HEK293 (cell line): ENCODE data around the gene DAP.

Experiments used
- CTCF ChIA-PET: fragments of 350-600 bp; formaldehyde crosslinking; extraction: SDS; loops from one replicate; lab custom pipeline; 2021; ENCODE audit warnings: antibody characterized with exemption; lab: Yijun Ruan, JAX
- POLR2A ChIA-PET: fragments of 300-600 bp; formaldehyde crosslinking; extraction: SDS; loops from one replicate; lab custom pipeline; 2020; ENCODE audit warnings: antibody characterized with exemption, inconsistent platforms; lab: Yijun Ruan, JAX
- H3K27ac ChIP-seq: fragments of 200-500 bp; sonication (Bioruptor generic); 2 replicates; pipeline ENCODE4 v1.5.1; 2014; ENCODE audit warnings: low read depth, low read length, control low read depth, inconsistent platforms; ENCODE audit errors: extremely low read depth
- H3K36me3 ChIP-seq, 2 experiments: fragments of 200-500 bp in 1 of 2; sonication (Bioruptor generic) in 1 of 2; 1 replicate in 1 of 2; 2 replicates in 1 of 2; pipeline ENCODE4 v1.5.1; 2014 to 2017; ENCODE audit warnings: inconsistent platforms in 2 of 2, low read length in 2 of 2; ENCODE audit not compliant: control insufficient read depth in 2 of 2, insufficient read depth in 1 of 2
- H3K4me1 ChIP-seq: fragments of 200-500 bp; sonication (Bioruptor generic); 2 replicates; pipeline ENCODE4 v1.5.1; 2014; ENCODE audit warnings: mild to moderate bottlenecking, low read length, inconsistent platforms; ENCODE audit not compliant: control insufficient read depth, insufficient read depth
- H3K4me3 ChIP-seq: 2 replicates; pipeline ENCODE4 v1.5.1; 2011; ENCODE audit warnings: low read depth, mild to moderate bottlenecking, control low read depth, low read length, moderate library complexity
- H3K9me3 ChIP-seq: fragments of 200-500 bp; sonication (Bioruptor generic); 2 replicates; pipeline ENCODE4 v1.5.1; 2014; ENCODE audit warnings: low read depth, low read length, inconsistent platforms; ENCODE audit not compliant: control insufficient read depth, insufficient read depth
- GLIS1 ChIP-seq: fragments of 450-650 bp; formaldehyde crosslinking; IDR thresholded peaks from 2 replicates; pipeline ENCODE4 v1.5.1; 2016; ENCODE audit warnings: missing biosample characterization, missing genetic modification characterization
- HOXD13 ChIP-seq: sonication (generic); formaldehyde crosslinking; IDR thresholded peaks from 2 replicates; pipeline ENCODE4 v1.8.0; 2022; ENCODE audit warnings: missing genetic modification reagents, borderline replicate concordance
- MEIS1 ChIP-seq: sonication (generic); formaldehyde crosslinking; IDR thresholded peaks from 2 replicates; pipeline ENCODE4 v1.8.1; 2022; ENCODE audit warnings: missing genetic modification reagents, mild to moderate bottlenecking, borderline replicate concordance
- ZBTB21 ChIP-seq: fragments of 450-650 bp; formaldehyde crosslinking; IDR thresholded peaks from 2 replicates; pipeline ENCODE4 v1.5.1; 2017; ENCODE audit warnings: missing biosample characterization, missing genetic modification characterization
- ZBTB8A ChIP-seq: fragments of 450-650 bp; formaldehyde crosslinking; IDR thresholded peaks from 2 replicates; pipeline ENCODE4 v1.5.1; 2016; ENCODE audit warnings: missing biosample characterization, missing genetic modification characterization
- ZNF133 ChIP-seq: fragments of 450-650 bp; formaldehyde crosslinking; IDR thresholded peaks from 2 replicates; pipeline ENCODE4 v1.5.1; 2016; ENCODE audit warnings: missing biosample characterization, missing genetic modification characterization
- ZNF211 ChIP-seq: fragments of 450-650 bp; formaldehyde crosslinking; IDR thresholded peaks from 2 replicates; pipeline ENCODE4 v1.5.1; 2016; ENCODE audit warnings: low read depth, missing biosample characterization, missing genetic modification characterization
- ZNF248 ChIP-seq: fragments of 450-650 bp; formaldehyde crosslinking; IDR thresholded peaks from 2 replicates; pipeline ENCODE4 v1.5.1; 2017; ENCODE audit warnings: missing biosample characterization, missing genetic modification characterization
- ZNF274 ChIP-seq, 2 experiments: fragments of 200-500 bp in 1 of 2; fragments of 450-650 bp in 1 of 2; sonication (Bioruptor generic) in 1 of 2; formaldehyde crosslinking in 1 of 2; IDR thresholded peaks; 2 replicates each; pipeline versions ENCODE4 v1.5.1 to v1.6.1; 2014 to 2016; ENCODE audit warnings: borderline replicate concordance in 1 of 2, inconsistent platforms in 1 of 2, low read length in 1 of 2, missing biosample characterization in 1 of 2, missing genetic modification characterization in 1 of 2
- ZNF48 ChIP-seq: fragments of 450-650 bp; formaldehyde crosslinking; IDR thresholded peaks from 2 replicates; pipeline ENCODE4 v1.5.1; 2016; ENCODE audit warnings: missing biosample characterization, missing genetic modification characterization
- ZNF555 ChIP-seq: fragments of 450-650 bp; formaldehyde crosslinking; conservative IDR thresholded peaks from 2 replicates; pipeline ENCODE4 v1.5.1; 2017; ENCODE audit warnings: missing biosample characterization, mild to moderate bottlenecking, missing genetic modification characterization, inconsistent platforms
- ZNF658 ChIP-seq: fragments of 450-650 bp; formaldehyde crosslinking; IDR thresholded peaks from 2 replicates; pipeline ENCODE4; 2016; ENCODE audit warnings: missing biosample characterization, missing genetic modification characterization
- ZNF707 ChIP-seq: fragments of 450-650 bp; formaldehyde crosslinking; IDR thresholded peaks from 2 replicates; pipeline ENCODE4 v1.5.1; 2016; ENCODE audit warnings: missing biosample characterization, missing genetic modification characterization
- ZNF777 ChIP-seq: fragments of 450-650 bp; formaldehyde crosslinking; IDR thresholded peaks from 2 replicates; pipeline ENCODE4 v1.5.1; 2017; ENCODE audit warnings: missing biosample characterization, missing genetic modification characterization, borderline replicate concordance
- ZSCAN30 ChIP-seq: fragments of 450-650 bp; IDR thresholded peaks from 2 replicates; pipeline ENCODE4 v1.5.1; 2018; ENCODE audit warnings: missing biosample characterization, mild to moderate bottlenecking, missing genetic modification characterization, moderate library complexity
- TF ChIP-seq, protein P1 (sequence below): fragments of 450-650 bp; IDR thresholded peaks from 2 replicates; pipeline ENCODE4 v1.5.1; 2018; ENCODE audit warnings: missing biosample characterization, missing genetic modification characterization
- TF ChIP-seq, protein P2 (sequence below): fragments of 450-650 bp; formaldehyde crosslinking; IDR thresholded peaks from 2 replicates; pipeline ENCODE4 v1.5.1; 2017; ENCODE audit warnings: missing biosample characterization, missing genetic modification characterization
- TF ChIP-seq, protein P3 (sequence below): fragments of 450-650 bp; formaldehyde crosslinking; conservative IDR thresholded peaks from 2 replicates; pipeline ENCODE4 v1.5.1; 2016; ENCODE audit warnings: low read depth, missing biosample characterization, missing genetic modification characterization

The DAP gene

DNA sequence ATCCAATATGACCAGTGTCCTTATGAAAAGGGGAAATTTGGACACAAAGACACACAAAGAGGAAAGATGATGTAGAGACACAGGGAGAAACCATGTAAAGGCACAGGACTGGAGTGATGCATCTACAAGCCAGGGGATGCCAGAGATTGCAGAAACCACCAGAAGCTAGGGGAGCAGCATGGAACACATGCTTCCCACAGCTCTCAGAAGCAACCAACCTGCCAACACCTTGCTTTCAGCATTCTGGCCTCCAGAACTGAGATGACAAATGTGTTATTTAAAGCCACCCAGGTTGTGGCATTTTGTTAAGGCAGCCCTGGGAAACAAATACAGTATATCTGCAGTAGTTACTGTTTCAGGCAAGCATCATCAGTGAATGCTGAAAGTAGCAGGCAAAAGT is 23.2 kb downstream of the DAP start (continued):
- TF ChIP-seq HOXD13 (CRISPR knock-in tag) (no peak), ZSCAN30 (tag by site-specific recombination) (no peak), GLIS1 (tag by site-specific recombination) (no peak), ZNF48 (tag by site-specific recombination) (no peak)

DNA sequence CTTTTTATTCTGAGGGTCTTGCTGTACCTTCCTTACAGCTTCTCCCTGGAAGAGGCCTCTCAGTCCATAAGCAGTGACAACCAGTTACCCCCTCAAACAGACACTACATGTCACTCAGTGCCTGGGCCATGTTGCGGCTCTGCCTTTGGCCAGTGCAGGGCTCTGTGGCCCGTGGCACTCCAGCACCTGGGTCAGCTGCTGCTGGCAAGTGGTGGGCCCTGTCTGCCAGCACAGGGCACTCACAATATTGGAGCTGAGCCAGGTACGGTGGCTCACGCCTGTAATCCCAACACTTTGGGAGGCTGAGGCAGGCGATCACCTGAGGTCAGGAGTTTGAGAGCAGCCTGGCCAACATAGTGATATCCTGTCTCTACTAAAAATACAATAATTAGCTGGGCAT is 24.2 kb downstream of the DAP start:
- peaks cover 0 to 23% of the 10 kb centered on the region in 2 experiments; a peak in 1 of 3 replicates for H3K36me3 ChIP-seq

DNA sequence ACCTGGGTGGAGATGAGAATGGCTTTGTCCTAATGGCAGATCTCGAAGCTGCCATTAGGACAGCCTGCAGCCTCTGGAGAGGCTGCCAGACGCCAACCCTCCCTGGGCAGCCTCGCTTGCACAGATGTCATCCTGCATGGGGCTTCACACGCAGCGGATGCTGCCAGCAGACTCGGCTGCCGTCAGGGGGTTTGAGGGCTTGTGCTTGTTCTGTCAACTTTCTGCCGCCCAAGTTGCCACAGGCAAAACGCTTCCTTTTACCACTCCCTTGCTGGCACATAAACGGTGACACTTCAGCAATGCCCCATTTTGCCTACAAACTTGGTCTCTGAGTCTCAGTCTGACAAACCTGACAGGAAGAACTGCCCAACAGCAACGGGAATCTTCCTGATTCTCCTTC is 24.7 kb downstream of the DAP start:
- ChIA-PET POLR2A (no interaction called here), CTCF (interaction anchor here (0.5 kb wide), 1 partner anchor 1288 kb away, joined by 3 read pairs; no protein-coding TSS in a partner anchor)
- peaks cover 0 to 24% of the 10 kb centered on the region in 2 experiments; a peak in 1 of 3 replicates for H3K36me3 ChIP-seq
- no peak overlapping the region for H3K4me3 ChIP-seq
- TF ChIP-seq ZNF248 (tag by site-specific recombination) (no peak), ZBTB21 (tag by site-specific recombination) (no peak), MEIS1 (CRISPR knock-in tag) (no peak), ZNF211 (no peak)
- TF ChIP-seq, protein P1, sequence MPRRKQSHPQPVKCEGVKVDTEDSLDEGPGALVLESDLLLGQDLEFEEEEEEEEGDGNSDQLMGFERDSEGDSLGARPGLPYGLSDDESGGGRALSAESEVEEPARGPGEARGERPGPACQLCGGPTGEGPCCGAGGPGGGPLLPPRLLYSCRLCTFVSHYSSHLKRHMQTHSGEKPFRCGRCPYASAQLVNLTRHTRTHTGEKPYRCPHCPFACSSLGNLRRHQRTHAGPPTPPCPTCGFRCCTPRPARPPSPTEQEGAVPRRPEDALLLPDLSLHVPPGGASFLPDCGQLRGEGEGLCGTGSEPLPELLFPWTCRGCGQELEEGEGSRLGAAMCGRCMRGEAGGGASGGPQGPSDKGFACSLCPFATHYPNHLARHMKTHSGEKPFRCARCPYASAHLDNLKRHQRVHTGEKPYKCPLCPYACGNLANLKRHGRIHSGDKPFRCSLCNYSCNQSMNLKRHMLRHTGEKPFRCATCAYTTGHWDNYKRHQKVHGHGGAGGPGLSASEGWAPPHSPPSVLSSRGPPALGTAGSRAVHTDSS (tag by site-specific recombination), result no peak
- no peak overlapping the region for H3K27ac ChIP-seq
- H3K4me1 ChIP-seq, result peaks cover 7% of the 10 kb centered on the region
- no peaks in the 10 kb centered on the region for H3K9me3 ChIP-seq

More for the DNA sequence above, 24.2 kb downstream of the DAP start:
- Histone ChIP-seq H3K27ac (no peak overlapping the region), H3K9me3 (no peaks in the 10 kb centered on the region), H3K4me3 (no peak overlapping the region), H3K4me1 (peaks cover 7% of the 10 kb centered on the region)
- no peak for TF ChIP-seq ZNF133 (tag by site-specific recombination)
- no peak for TF ChIP-seq ZBTB8A (tag by site-specific recombination)
- TF ChIP-seq, protein P2, sequence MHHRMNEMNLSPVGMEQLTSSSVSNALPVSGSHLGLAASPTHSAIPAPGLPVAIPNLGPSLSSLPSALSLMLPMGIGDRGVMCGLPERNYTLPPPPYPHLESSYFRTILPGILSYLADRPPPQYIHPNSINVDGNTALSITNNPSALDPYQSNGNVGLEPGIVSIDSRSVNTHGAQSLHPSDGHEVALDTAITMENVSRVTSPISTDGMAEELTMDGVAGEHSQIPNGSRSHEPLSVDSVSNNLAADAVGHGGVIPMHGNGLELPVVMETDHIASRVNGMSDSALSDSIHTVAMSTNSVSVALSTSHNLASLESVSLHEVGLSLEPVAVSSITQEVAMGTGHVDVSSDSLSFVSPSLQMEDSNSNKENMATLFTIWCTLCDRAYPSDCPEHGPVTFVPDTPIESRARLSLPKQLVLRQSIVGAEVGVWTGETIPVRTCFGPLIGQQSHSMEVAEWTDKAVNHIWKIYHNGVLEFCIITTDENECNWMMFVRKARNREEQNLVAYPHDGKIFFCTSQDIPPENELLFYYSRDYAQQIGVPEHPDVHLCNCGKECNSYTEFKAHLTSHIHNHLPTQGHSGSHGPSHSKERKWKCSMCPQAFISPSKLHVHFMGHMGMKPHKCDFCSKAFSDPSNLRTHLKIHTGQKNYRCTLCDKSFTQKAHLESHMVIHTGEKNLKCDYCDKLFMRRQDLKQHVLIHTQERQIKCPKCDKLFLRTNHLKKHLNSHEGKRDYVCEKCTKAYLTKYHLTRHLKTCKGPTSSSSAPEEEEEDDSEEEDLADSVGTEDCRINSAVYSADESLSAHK (tag by site-specific recombination), result no peak
- no peak for TF ChIP-seq ZNF707 (tag by site-specific recombination)
- TF ChIP-seq ZNF658 (tag by site-specific recombination), result no peak
- TF ChIP-seq, protein P3, sequence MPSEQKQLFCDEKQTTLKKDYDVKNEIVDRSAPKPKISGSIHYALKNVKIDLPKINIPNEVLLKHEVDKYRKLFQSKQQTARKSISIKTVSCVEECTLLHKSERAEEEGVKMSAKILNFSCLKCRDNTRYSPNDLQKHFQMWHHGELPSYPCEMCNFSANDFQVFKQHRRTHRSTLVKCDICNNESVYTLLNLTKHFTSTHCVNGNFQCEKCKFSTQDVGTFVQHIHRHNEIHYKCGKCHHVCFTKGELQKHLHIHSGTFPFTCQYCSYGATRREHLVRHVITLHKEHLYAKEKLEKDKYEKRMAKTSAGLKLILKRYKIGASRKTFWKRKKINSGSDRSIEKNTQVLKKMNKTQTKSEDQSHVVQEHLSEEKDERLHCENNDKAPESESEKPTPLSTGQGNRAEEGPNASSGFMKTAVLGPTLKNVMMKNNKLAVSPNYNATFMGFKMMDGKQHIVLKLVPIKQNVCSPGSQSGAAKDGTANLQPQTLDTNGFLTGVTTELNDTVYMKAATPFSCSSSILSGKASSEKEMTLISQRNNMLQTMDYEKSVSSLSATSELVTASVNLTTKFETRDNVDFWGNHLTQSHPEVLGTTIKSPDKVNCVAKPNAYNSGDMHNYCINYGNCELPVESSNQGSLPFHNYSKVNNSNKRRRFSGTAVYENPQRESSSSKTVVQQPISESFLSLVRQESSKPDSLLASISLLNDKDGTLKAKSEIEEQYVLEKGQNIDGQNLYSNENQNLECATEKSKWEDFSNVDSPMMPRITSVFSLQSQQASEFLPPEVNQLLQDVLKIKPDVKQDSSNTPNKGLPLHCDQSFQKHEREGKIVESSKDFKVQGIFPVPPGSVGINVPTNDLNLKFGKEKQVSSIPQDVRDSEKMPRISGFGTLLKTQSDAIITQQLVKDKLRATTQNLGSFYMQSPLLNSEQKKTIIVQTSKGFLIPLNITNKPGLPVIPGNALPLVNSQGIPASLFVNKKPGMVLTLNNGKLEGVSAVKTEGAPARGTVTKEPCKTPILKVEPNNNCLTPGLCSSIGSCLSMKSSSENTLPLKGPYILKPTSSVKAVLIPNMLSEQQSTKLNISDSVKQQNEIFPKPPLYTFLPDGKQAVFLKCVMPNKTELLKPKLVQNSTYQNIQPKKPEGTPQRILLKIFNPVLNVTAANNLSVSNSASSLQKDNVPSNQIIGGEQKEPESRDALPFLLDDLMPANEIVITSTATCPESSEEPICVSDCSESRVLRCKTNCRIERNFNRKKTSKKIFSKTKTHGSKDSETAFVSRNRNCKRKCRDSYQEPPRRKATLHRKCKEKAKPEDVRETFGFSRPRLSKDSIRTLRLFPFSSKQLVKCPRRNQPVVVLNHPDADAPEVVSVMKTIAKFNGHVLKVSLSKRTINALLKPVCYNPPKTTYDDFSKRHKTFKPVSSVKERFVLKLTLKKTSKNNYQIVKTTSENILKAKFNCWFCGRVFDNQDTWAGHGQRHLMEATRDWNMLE (tag by site-specific recombination), result no peak
- no peak for TF ChIP-seq ZNF777 (tag by site-specific recombination)
- TF ChIP-seq ZNF555 (tag by site-specific recombination), result no peak
- TF ChIP-seq ZNF274 (IDR thresholded peaks at IDR 0.05; ENCODE audit: low read length), result no peak
- TF ChIP-seq ZNF274 (tag by site-specific recombination; IDR thresholded peaks at IDR 0.05; ENCODE audit: borderline replicate concordance), result no peak
- POLR2A ChIA-PET, result no interaction called here
- CTCF ChIA-PET, result interaction anchor here (0.5 kb wide), 1 partner anchor 1288 kb away, joined by 3 read pairs; no protein-coding TSS in a partner anchor
